ENCODE measurements around the gene VASN.

DNA sequence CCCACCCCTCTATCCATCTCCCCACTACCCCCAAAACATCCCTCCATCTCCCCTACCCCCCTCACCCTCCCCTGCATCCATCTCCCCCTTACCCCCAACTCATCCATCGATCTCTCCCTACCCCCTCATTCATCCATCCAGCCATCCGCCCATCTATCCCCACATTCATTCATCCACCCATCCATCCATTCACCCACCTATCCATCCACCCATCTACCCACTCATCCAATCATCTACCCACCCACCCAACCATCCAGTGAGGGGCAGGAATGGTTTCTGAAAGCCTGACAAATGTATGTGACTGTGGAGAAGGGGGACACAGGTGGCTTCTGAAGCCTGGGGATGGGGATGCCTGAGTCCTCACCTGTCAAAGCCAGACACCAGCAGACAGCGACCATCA, 11.7 kb upstream of the VASN start:
- TF ChIP-seq, protein P1, sequence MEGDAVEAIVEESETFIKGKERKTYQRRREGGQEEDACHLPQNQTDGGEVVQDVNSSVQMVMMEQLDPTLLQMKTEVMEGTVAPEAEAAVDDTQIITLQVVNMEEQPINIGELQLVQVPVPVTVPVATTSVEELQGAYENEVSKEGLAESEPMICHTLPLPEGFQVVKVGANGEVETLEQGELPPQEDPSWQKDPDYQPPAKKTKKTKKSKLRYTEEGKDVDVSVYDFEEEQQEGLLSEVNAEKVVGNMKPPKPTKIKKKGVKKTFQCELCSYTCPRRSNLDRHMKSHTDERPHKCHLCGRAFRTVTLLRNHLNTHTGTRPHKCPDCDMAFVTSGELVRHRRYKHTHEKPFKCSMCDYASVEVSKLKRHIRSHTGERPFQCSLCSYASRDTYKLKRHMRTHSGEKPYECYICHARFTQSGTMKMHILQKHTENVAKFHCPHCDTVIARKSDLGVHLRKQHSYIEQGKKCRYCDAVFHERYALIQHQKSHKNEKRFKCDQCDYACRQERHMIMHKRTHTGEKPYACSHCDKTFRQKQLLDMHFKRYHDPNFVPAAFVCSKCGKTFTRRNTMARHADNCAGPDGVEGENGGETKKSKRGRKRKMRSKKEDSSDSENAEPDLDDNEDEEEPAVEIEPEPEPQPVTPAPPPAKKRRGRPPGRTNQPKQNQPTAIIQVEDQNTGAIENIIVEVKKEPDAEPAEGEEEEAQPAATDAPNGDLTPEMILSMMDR (IDR thresholded peaks at IDR 0.05; ENCODE audit: low read length): no peak
- no peak for TF ChIP-seq EZH2 (IDR thresholded peaks at IDR 0.05; ENCODE audit: borderline replicate concordance, low read length)
